Skeletal muscle tissue (tissue), 4 donors: ENCODE data around the gene DESI2. TPM values are rescaled to one million over a fixed set of nuclear protein-coding genes. Genes with fewer than 3 reads are reported as not detected.

ENCODE experiments used
- H3K27ac ChIP-seq: one replicate; pipeline ENCODE4 v1.7.0; 2013; ENCODE audit warnings: mild to moderate bottlenecking, low read depth, low read length, inconsistent platforms
- H3K27me3 ChIP-seq, 3 donors: one replicate each; pipeline ENCODE4 v1.7.0; 2013; ENCODE audit warnings: low read length in 3 of 3; ENCODE audit not compliant: control insufficient read depth in 3 of 3, insufficient read depth in 3 of 3
- H3K36me3 ChIP-seq, 3 donors: one replicate each; pipeline ENCODE4 v1.7.0; 2013; ENCODE audit warnings: low read length in 3 of 3; ENCODE audit not compliant: control insufficient read depth in 3 of 3, insufficient read depth in 3 of 3
- H3K4me1 ChIP-seq, 3 donors: one replicate each; pipeline ENCODE4 v1.7.0; 2013; ENCODE audit warnings: low read length in 3 of 3, mild to moderate bottlenecking in 3 of 3; ENCODE audit not compliant: control insufficient read depth in 3 of 3, insufficient read depth in 3 of 3
- H3K4me3 ChIP-seq, 3 donors: one replicate each; pipeline ENCODE4 v1.7.0; 2013; ENCODE audit warnings: low read length in 3 of 3
- H3K9ac ChIP-seq, 3 donors: one replicate each; pipeline ENCODE4 v1.7.0; 2013; ENCODE audit warnings: low read length in 3 of 3, mild to moderate bottlenecking in 3 of 3, moderate library complexity in 2 of 3, low read depth in 1 of 3
- H3K9me3 ChIP-seq, 3 donors: one replicate each; pipeline ENCODE4 v1.7.0; 2013; ENCODE audit warnings: low read length in 3 of 3; ENCODE audit not compliant: control insufficient read depth in 3 of 3
- total RNA-seq: library from RNA; depleted of rRNA; stranded (reverse); fragments of >200 nt; gene quantifications from one replicate; pipeline ENCODE4 v1.2.3, GENCODE V29; 2014
- donor health status: Osteomylitis.

Gene DESI2
- total RNA-seq, 1 donor from 2014 or later, result 47.0 TPM

GRCh38 chr1:244636488-244637259 lies 16.3 kb upstream of the DESI2 start:
- H3K36me3 ChIP-seq, result no peaks in the 10 kb centered on the region
- H3K27ac ChIP-seq, result no peak overlapping the region
- peaks cover 0 to 3% (median 0%) of the 10 kb centered on the region in 3 donors for H3K9me3 ChIP-seq
- H3K4me3 ChIP-seq, result no peak overlapping the region
- no peaks in the 10 kb centered on the region for H3K4me1 ChIP-seq
- no peak overlapping the region for H3K9ac ChIP-seq
- H3K27me3 ChIP-seq, result no peaks in the 10 kb centered on the region

- Histone ChIP-seq H3K36me3 (no peaks in the 10 kb centered on the region), H3K9me3 (no peaks in the 10 kb centered on the region), H3K27ac (no peak overlapping the region), H3K4me3 (no peak overlapping the region), H3K4me1 (no peaks in the 10 kb centered on the region), H3K27me3 (no peaks in the 10 kb centered on the region), H3K9ac (no peak overlapping the region)
Observed at GRCh38 chr1:244639561-244639960, 13.4 kb upstream of the DESI2 start.

- Histone ChIP-seq H3K27ac (no peak overlapping the region), H3K36me3 (no peaks in the 10 kb centered on the region), H3K9me3 (no peaks in the 10 kb centered on the region), H3K4me3 (no peak overlapping the region), H3K4me1 (no peaks in the 10 kb centered on the region), H3K27me3 (no peaks in the 10 kb centered on the region), H3K9ac (no peak overlapping the region)
Observed at GRCh38 chr1:244640917-244641316, 12.0 kb upstream of the DESI2 start.

- Histone ChIP-seq H3K36me3 (no peaks in the 10 kb centered on the region), H3K27me3 (no peaks in the 10 kb centered on the region), H3K4me3 (no peak overlapping the region), H3K9me3 (no peaks in the 10 kb centered on the region), H3K4me1 (no peaks in the 10 kb centered on the region), H3K9ac (no peak overlapping the region), H3K27ac (no peak overlapping the region)
Observed at GRCh38 chr1:244642526-244642925, 10.4 kb upstream of the DESI2 start.

GRCh38 chr1:244642988-244643387 lies 9.9 kb upstream of the DESI2 start:
- H3K9ac ChIP-seq, result no peak overlapping the region
- no peaks in the 10 kb centered on the region for H3K4me1 ChIP-seq
- no peaks in the 10 kb centered on the region for H3K9me3 ChIP-seq
- no peaks in the 10 kb centered on the region for H3K36me3 ChIP-seq
- no peak overlapping the region for H3K27ac ChIP-seq
- H3K27me3 ChIP-seq, result no peaks in the 10 kb centered on the region
- no peak overlapping the region for H3K4me3 ChIP-seq

- Histone ChIP-seq H3K27me3 (no peaks in the 10 kb centered on the region), H3K36me3 (no peaks in the 10 kb centered on the region), H3K9me3 (no peaks in the 10 kb centered on the region), H3K4me1 (no peaks in the 10 kb centered on the region), H3K4me3 (no peak overlapping the region), H3K27ac (no peak overlapping the region), H3K9ac (no peak overlapping the region)
Observed at GRCh38 chr1:244645414-244645813, 7.5 kb upstream of the DESI2 start.

- Histone ChIP-seq H3K36me3 (no peaks in the 10 kb centered on the region), H3K9ac (no peak overlapping the region), H3K27me3 (no peaks in the 10 kb centered on the region), H3K4me3 (no peak overlapping the region), H3K9me3 (no peaks in the 10 kb centered on the region), H3K27ac (no peak overlapping the region), H3K4me1 (no peaks in the 10 kb centered on the region)
Observed at GRCh38 chr1:244645890-244646289, 7.0 kb upstream of the DESI2 start.

- Histone ChIP-seq H3K27me3 (no peaks in the 10 kb centered on the region), H3K9me3 (no peaks in the 10 kb centered on the region), H3K27ac (no peak overlapping the region), H3K4me3 (no peak overlapping the region), H3K4me1 (peaks cover 3 to 7% (median 7%) of the 10 kb centered on the region in 3 donors), H3K36me3 (no peaks in the 10 kb centered on the region), H3K9ac (no peak overlapping the region)
Observed at GRCh38 chr1:244647819-244648218, 5.1 kb upstream of the DESI2 start.

- H3K36me3 ChIP-seq, result no peaks in the 10 kb centered on the region
- H3K9me3 ChIP-seq, result no peaks in the 10 kb centered on the region
- peak overlapping the region; percentile 82 to 89 (median 84) for H3K4me3 ChIP-seq
- peaks cover 10 to 29% (median 25%) of the 10 kb centered on the region in 3 donors for H3K4me1 ChIP-seq
- no peaks in the 10 kb centered on the region for H3K27me3 ChIP-seq
- H3K27ac ChIP-seq, result peak overlapping the region; percentile 56
- H3K9ac ChIP-seq, result peak overlapping the region; percentile 59 to 81 (median 63)
Observed at GRCh38 chr1:244651956-244652622, 837 bp upstream of the DESI2 start.

GRCh38 chr1:244653439-244654107 lies 647 bp downstream of the DESI2 start:
- Histone ChIP-seq H3K36me3 (no peaks in the 10 kb centered on the region), H3K9ac (peak overlapping the region; percentile 88 to 93 (median 90)), H3K9me3 (no peaks in the 10 kb centered on the region), H3K27me3 (no peaks in the 10 kb centered on the region), H3K27ac (peak overlapping the region; percentile 89), H3K4me3 (peak overlapping the region; percentile 74 to 87 (median 85)), H3K4me1 (peaks cover 21 to 38% (median 30%) of the 10 kb centered on the region in 3 donors)
